Stimulated activated CD8-positive, alpha-beta memory T cell treated with anti-CD3 and anti-CD28 coated beads, Interleukin-7, amount 100 ng/mL, for 48 hours (primary cell): ENCODE results near the gene JPT1.

Source experiments
- DNase-seq, 2 donors: peaks; one replicate each; pipeline ENCODE4 v3.0.0-alpha.2; 2020; ENCODE audit warnings: low read depth in 1 of 2; ENCODE audit errors: extremely low read depth in 1 of 2

JPT1 gene

DNA sequence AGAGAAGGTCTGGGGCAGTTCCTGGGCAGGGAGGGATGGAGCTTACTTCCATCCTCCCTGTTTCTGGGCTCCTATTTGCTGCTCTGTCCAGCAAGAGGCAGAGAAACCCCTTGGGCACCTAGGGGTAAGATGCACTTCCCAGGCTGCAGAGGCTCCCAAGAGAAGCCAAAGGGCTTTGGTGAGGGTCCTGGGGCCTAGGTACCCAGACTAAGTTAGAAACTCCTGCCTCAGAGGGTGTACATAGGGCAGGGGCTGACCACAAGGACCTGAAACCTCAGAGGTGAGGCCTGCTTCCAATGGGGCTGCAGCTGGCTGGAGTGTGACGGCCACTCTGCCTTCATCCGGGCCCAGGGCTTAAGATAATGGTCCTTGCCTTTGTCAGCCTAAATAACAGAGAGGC lies 46.1 kb downstream of the JPT1 start:
- no peak for DNase-seq

- DNase-seq: no peak
These were observed 48.9 kb downstream of the JPT1 start for GRCh38 chr17:75105126-75106080.

DNA sequence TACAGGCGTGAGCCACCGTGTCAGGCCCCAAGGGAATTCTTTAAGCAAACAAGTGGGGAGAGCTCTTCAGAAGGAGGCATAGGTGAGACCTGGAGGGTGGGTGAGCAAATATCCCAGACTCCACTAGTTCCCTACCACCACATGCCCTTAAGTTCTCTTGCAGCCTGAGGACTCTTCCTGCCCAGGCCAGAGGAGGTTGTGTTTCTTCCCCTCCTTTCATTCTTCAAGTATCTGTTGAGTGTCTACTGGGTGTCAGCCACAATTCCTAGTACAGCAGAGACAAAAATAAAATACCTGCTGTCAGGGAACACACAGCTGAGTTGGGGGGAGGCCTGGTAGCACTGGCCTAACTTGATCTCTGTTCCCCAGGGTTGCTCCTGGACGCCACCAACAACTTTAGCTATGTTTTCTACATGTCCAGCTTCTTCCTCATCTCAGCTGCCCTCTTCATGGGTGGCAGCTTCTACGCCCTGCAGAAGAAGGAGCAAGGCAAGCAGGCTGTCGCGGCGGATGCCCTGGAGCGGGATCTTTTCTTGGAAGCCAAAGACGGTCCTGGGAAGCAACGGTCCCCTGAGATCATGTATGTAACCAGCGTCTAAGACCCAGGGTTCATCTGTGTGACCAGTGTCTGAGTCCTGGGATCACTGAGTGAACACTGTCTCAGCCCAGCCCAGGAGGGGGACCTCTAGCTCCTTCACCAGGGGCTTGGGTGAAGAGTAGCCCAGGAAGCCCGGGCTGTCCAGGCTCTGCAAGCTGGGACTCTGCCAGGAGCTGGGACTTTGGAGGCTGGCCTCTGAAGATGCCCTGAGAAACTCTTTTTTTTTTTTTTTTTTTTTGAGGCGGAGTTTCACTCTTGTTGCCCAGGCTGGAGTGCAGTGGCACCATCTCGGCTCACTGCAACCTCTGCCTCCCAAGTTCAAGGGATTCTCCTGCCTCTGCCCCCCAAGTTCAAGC lies 50.4 kb downstream of the JPT1 start:
- no peak for DNase-seq

- DNase-seq: no peak
These were observed 51.9 kb downstream of the JPT1 start for GRCh38 chr17:75102385-75102821.

DNA sequence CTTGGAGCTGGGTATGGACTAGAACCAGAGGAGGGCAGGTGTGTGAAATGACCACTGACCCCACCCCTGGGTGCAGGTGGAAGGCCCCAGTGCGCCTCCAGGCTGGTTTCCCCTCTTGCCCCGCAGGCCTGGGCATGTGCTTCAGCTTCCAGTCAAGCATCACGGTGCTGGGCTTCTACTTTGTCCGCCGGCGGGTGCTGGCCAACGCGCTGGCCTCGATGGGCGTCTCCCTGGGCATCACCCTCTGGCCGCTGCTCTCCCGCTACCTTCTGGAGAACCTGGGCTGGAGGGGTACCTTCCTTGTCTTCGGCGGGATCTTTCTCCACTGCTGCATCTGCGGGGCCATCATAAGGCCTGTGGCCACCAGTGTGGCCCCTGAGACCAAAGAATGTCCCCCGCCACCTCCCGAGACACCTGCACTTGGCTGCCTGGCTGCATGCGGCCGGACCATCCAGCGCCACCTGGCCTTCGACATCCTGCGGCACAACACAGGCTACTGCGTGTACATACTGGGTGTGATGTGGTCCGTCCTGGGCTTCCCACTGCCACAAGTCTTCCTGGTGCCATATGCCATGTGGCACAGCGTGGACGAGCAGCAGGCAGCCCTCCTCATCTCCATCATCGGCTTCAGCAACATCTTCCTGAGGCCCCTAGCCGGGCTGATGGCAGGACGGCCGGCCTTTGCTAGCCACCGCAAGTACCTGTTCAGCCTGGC lies 54.3 kb downstream of the JPT1 start:
- DNase-seq: no peak

DNA sequence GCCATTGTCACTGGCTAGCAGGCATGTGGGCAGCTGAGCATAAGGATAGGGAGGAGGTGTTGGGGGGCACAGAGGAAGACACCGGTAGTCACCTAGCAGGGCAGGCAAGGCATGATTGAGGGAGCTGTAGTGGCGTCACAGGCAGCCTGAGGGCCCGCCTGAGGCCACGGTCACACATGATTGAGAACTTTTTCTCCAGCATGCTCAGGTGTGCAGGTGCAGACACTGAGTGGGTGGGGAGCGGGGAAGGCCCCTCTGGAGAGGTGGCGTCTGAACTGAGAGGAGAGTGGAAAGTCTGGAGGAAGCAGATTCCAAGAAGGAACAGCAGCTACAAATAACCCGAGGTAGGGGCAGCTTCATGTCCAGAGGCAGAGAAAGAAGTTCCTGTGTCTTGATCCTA lies 55.5 kb downstream of the JPT1 start:
- DNase-seq: no peak

GRCh38 chr17:75097865-75098264 lies 56.4 kb downstream of the JPT1 start:
- DNase-seq: no peak

- no peak for DNase-seq
These were observed 58.2 kb downstream of the JPT1 start for GRCh38 chr17:75096082-75096625.

GRCh38 chr17:75094871-75095399 lies 59.4 kb downstream of the JPT1 start:
- no peak for DNase-seq

- DNase-seq: no peak
These were observed 60.7 kb downstream of the JPT1 start for GRCh38 chr17:75093548-75094158.

DNA sequence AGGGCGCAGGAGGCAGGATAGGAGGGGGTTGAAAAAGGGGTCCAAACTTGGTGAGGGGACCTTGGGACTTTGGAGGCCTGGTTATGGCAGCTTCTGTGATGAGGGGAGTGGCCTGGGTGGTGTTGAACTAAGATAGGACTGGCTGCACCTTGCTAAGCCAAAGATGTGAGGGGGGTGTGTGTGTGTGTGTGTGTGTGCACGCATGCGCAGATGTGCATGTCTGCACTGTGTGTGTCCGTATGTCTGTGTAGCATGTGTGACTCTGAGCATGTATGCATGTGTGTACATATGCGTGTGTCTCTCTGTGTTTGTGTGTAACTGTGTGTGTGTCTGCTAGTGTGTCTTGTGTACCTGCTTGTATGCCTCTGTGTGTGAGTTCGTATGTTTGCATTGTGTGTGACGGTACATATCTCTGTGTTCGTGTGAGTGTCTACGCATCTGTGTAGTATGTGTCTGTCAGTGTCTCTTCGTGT lies 62.4 kb downstream of the JPT1 start:
- no peak for DNase-seq

GRCh38 chr17:75090871-75091854 lies 63.1 kb downstream of the JPT1 start:
- DNase-seq: no peak

- DNase-seq: no peak
These were observed 65.6 kb downstream of the JPT1 start for GRCh38 chr17:75088465-75089417.

DNA sequence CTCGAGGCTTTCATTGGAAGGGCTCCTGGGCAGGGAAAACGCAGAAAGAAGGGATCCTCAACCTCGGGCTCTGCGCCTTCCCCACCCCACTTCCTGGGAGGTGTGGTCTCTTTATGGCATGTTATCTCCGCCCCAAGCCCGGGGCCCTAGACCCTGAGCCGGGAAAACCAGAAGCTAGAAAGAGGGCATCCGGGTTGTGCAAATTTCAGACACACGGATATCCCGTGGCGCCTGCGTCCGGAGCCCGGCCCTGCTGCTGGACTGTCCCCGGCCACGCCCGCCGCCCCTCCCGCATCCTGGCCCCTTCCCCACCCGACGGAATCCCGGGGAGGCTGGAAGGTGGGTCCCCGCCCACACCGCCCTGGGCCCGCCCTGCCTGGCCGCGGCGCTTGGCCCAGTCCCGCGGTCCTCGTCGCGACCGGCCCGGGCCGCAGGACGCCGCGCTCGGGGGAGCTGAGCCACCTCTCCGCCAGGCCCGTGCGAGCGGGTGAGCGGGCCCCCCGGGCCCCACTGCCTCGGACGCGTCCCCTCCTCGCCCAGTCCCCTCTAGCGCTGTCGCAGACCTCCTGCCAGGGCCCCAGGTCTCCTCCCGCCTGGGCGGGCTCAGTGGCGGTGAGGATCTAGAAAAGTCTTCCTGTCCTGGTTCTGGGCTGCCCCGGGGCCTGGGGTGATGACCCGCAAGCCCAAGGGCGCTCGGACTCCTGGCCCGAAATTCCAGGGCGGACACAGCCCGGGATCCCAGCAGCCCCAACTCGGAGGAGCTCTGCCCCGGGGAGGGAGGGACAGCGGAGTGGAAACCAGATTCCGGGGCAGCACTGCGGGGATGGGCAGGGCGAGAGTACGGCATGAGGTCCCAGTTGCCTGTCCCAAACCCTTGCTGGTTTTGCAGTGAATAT lies 66.5 kb downstream of the JPT1 start, which contains the start of gene SLC16A5:
Gene SLC16A5 (plus strand): TSS at position 397 of the 896 bp plus-strand sequence. CDS start 5,683 bp downstream, outside the sequence.
- no peak for DNase-seq

DNA sequence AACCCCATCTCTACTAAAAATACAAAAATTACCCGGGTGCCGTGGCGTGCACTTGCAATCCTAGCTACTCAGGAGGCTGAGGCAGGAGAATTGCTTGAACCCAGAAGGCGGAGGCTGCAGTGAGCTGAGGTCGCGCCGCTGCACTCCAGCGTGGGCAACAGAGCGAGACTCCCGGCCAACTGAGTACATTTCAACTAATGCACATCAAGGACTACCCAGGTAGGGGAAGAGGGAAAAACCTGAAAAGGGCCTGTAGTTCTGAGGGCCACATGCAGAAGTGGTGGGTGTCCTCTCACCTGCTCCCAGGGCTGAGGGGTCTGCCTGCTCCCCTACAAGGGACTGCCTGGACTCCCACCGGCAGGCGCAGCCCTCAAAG lies 67.1 kb downstream of the JPT1 start:
- DNase-seq: no peak

DNA sequence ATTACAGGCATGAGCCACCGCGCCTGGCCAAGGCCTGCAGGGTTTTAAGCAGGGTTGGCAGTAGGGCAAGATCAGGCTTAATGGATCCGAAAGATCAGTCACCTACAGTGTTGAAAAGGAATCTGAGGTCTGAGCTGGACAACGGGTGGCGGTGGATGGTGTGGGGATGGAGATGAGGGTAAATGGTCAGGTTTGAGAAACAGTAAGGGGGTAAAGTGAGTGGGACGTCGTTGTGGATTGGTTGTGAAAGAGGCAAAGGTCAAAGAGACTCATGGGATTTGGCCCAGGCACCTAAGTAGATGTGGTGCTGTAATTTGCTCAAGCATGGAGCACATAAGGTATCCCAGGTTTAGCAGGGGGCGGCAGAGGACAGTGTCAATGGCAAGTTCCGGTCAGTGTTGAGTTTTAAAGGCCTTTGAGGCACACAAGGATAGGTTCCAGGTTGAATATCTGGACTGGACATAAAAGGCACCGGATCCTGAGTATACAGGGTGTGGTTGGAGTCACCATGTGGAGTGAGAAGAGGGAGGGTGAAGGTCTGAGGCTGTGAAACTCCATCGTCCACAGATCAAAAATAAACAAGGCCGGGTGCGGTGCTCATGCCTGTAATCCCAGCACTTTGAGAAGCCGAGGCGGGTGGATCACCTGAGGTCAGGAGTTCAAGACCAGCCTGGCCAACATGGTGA lies 67.7 kb downstream of the JPT1 start:
- DNase-seq: no peak
